ENCODE results near the gene DMRTA2. TPM values are rescaled to one million over a fixed set of nuclear protein-coding genes. Genes with fewer than 3 reads are reported as not detected.

DMRTA2 gene
- total RNA-seq, 1 experiment from 2014 or later = not detected

DNA sequence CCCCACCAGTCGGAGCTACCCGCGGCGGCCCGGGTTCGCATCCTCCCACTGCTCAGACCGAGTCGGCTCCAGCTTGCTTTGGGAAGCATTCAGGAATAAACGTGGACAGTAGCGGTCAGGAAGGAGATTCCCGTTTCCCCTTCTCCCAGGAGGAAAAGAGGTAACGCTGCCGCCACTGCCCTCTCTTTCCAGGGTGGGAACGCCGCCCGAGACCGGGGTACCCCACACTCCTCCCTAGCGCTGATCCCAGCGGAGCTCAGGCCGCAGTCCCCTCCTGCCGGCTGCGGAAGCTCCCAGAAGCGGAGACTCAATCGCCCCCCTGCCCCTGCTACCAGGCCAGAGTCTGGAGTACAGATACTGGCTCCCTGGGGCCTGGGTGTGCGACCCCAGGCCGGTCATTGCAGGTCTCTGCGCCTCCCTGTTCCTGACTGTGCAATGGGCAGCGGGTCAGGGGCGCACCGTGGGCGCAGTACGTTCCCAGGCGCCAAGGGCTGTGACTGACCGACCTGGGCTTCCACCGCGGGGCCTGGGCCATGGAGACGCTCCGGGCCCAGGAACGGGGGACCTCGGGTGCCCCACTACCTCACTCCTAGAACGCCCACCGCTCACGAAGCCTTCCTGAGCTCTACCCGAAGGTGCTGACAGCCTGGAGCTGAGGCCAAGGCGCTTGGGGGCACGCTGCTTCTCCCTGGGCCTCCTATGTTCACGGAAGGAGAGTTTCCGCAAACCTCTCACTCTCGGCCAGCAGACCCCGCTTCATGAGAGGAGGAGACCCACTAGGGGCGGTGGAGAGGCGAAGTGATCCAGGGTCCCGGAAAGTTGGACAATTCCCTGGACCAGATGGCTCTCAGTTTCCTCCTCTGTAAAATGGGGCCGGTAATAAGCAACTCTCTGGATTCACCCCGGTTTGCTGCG lies 7.8 kb downstream of the DMRTA2 start:
- Histone ChIP-seq H3K4me3 (ENCODE audit: low read depth in 2 of 2, low read length in 2 of 2) (no peak overlapping the region), H3K27ac (ENCODE audit: low read length) (no peak overlapping the region), H3K36me3 (ENCODE audit: control insufficient read depth, insufficient read depth, low read length) (no peaks in the 10 kb centered on the region), H3K9me3 (ENCODE audit: control insufficient read depth, insufficient read depth, low read depth, low read length) (no peaks in the 10 kb centered on the region), H3K4me1 (ENCODE audit: control insufficient read depth, insufficient read depth, low read length) (no peaks in the 10 kb centered on the region), H3K27me3 (ENCODE audit: control insufficient read depth, insufficient read depth, low read length) (no peaks in the 10 kb centered on the region; the same call in 1 of the 2 replicates)
- intact Hi-C loops (cut with micrococcal nuclease; ENCODE audit: unreplicated experiment) (no loop called here), in situ Hi-C loops (cut with HindIII; ENCODE audit: low pct_unique_long_range_greater_than_20kb, low sequenced_read_pairs) (no loop called here)
- TF ChIP-seq, protein P1, sequence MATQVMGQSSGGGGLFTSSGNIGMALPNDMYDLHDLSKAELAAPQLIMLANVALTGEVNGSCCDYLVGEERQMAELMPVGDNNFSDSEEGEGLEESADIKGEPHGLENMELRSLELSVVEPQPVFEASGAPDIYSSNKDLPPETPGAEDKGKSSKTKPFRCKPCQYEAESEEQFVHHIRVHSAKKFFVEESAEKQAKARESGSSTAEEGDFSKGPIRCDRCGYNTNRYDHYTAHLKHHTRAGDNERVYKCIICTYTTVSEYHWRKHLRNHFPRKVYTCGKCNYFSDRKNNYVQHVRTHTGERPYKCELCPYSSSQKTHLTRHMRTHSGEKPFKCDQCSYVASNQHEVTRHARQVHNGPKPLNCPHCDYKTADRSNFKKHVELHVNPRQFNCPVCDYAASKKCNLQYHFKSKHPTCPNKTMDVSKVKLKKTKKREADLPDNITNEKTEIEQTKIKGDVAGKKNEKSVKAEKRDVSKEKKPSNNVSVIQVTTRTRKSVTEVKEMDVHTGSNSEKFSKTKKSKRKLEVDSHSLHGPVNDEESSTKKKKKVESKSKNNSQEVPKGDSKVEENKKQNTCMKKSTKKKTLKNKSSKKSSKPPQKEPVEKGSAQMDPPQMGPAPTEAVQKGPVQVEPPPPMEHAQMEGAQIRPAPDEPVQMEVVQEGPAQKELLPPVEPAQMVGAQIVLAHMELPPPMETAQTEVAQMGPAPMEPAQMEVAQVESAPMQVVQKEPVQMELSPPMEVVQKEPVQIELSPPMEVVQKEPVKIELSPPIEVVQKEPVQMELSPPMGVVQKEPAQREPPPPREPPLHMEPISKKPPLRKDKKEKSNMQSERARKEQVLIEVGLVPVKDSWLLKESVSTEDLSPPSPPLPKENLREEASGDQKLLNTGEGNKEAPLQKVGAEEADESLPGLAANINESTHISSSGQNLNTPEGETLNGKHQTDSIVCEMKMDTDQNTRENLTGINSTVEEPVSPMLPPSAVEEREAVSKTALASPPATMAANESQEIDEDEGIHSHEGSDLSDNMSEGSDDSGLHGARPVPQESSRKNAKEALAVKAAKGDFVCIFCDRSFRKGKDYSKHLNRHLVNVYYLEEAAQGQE (IDR thresholded peaks at IDR 0.05; ENCODE audit: insufficient read depth in 1 of 2, low read depth in 2 of 2, low read length in 1 of 2) = no peak
- TF ChIP-seq POLR2AphosphoS5 (IDR thresholded peaks at IDR 0.05; ENCODE audit: low read depth, low read length) = no peak
- TF ChIP-seq, protein P2, sequence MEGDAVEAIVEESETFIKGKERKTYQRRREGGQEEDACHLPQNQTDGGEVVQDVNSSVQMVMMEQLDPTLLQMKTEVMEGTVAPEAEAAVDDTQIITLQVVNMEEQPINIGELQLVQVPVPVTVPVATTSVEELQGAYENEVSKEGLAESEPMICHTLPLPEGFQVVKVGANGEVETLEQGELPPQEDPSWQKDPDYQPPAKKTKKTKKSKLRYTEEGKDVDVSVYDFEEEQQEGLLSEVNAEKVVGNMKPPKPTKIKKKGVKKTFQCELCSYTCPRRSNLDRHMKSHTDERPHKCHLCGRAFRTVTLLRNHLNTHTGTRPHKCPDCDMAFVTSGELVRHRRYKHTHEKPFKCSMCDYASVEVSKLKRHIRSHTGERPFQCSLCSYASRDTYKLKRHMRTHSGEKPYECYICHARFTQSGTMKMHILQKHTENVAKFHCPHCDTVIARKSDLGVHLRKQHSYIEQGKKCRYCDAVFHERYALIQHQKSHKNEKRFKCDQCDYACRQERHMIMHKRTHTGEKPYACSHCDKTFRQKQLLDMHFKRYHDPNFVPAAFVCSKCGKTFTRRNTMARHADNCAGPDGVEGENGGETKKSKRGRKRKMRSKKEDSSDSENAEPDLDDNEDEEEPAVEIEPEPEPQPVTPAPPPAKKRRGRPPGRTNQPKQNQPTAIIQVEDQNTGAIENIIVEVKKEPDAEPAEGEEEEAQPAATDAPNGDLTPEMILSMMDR (IDR thresholded peaks at IDR 0.05) = no peak
- no peak for TF ChIP-seq TCF7L2 (IDR thresholded peaks at IDR 0.05; ENCODE audit: low read depth, low read length)
- no peak for TF ChIP-seq SIN3A (IDR thresholded peaks at IDR 0.05; ENCODE audit: borderline replicate concordance, insufficient read depth, low read depth, low read length)
- BruUV-seq (replicated peaks) = no TSS peak
- DNase-seq (ENCODE audit: low read depth, low spot score) (no peak), ATAC-seq (no peak)
- CTCF ChIA-PET = no interaction called here
- POLR2A ChIA-PET = no interaction called here

DNA sequence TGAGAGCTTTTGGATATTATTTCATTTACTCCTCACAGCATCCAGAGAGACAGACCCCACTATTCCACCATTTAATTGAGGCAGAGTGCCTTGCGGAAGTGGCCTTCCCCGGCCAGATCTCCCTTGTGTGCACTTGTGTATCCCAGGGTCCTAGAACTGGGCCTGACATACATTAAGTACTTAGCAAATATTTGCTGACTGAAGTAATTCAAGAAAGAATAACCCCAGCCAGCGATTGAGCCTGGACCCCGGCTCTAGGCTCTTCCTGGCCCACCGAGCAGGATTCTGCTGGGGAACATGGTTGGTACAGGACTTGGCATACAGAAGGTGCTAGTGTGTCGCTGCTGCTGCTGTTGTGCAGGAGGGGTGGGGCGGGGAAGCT lies 8.4 kb downstream of the DMRTA2 start:
- in situ Hi-C loops (cut with HindIII; ENCODE audit: low pct_unique_long_range_greater_than_20kb, low sequenced_read_pairs) (no loop called here), intact Hi-C loops (cut with micrococcal nuclease; ENCODE audit: unreplicated experiment) (no loop called here)
- Histone ChIP-seq H3K27me3 (ENCODE audit: control insufficient read depth, insufficient read depth, low read length) (no peaks in the 10 kb centered on the region; the same call in 1 of the 2 replicates), H3K9me3 (ENCODE audit: control insufficient read depth, insufficient read depth, low read depth, low read length) (no peaks in the 10 kb centered on the region), H3K36me3 (ENCODE audit: control insufficient read depth, insufficient read depth, low read length) (no peaks in the 10 kb centered on the region), H3K27ac (ENCODE audit: low read length) (no peak overlapping the region), H3K4me3 (ENCODE audit: low read depth in 2 of 2, low read length in 2 of 2) (no peak overlapping the region), H3K4me1 (ENCODE audit: control insufficient read depth, insufficient read depth, low read length) (no peaks in the 10 kb centered on the region)
- no peak for DNase-seq (ENCODE audit: low read depth, low spot score)
- ATAC-seq = no peak
- CTCF ChIA-PET = no interaction called here
- POLR2A ChIA-PET = no interaction called here
- no TSS peak for BruUV-seq (replicated peaks)
- TF ChIP-seq, protein P1 (IDR thresholded peaks at IDR 0.05; ENCODE audit: insufficient read depth in 1 of 2, low read depth in 2 of 2, low read length in 1 of 2) = no peak
- TF ChIP-seq TCF7L2 (IDR thresholded peaks at IDR 0.05; ENCODE audit: low read depth, low read length) (no peak), SIN3A (IDR thresholded peaks at IDR 0.05; ENCODE audit: borderline replicate concordance, insufficient read depth, low read depth, low read length) (no peak), POLR2AphosphoS5 (IDR thresholded peaks at IDR 0.05; ENCODE audit: low read depth, low read length) (no peak)
- TF ChIP-seq, protein P2 (IDR thresholded peaks at IDR 0.05) = no peak
